DOHH2 (cell line): Measurements from ENCODE around the gene MCMBP.

Experiments
- H3F3A ChIP-seq: fragments of 200-600 bp; sonication (generic), shearing (Covaris generic); 2 replicates; pipeline ENCODE4 v1.6.0; 2016; ENCODE audit warnings: antibody characterized with exemption, mild to moderate bottlenecking; ENCODE audit not compliant: control insufficient read depth, insufficient read depth
- H3K27ac ChIP-seq: fragments of 200-600 bp; sonication (generic); 2 replicates; pipeline ENCODE4 v1.5.1; 2014; ENCODE audit warnings: low read depth, mild to moderate bottlenecking, low read length, moderate library complexity
- H3K27me3 ChIP-seq: fragments of 200-600 bp; sonication (generic); 2 replicates; pipeline ENCODE4 v1.6.1; 2014; ENCODE audit warnings: mild to moderate bottlenecking, low read length, mixed read lengths; ENCODE audit not compliant: control insufficient read depth
- H3K36me3 ChIP-seq: fragments of 200-600 bp; sonication (generic); 2 replicates; pipeline ENCODE4 v1.6.1; 2014; ENCODE audit warnings: mild to moderate bottlenecking, low read length, moderate library complexity, mixed read lengths; ENCODE audit not compliant: control insufficient read depth
- H3K4me1 ChIP-seq: fragments of 200-600 bp; sonication (generic); 2 replicates; pipeline ENCODE4 v1.6.1; 2014; ENCODE audit warnings: mild to moderate bottlenecking, low read length, mixed read lengths; ENCODE audit not compliant: control insufficient read depth
- H3K4me2 ChIP-seq: fragments of 200-600 bp; sonication (generic); 2 replicates; pipeline ENCODE4 v1.6.0; 2014; ENCODE audit warnings: mild to moderate bottlenecking, low read length, moderate library complexity
- H3K4me3 ChIP-seq: fragments of 200-600 bp; sonication (generic); 2 replicates; pipeline ENCODE4 v1.5.1; 2014; ENCODE audit warnings: mild to moderate bottlenecking, low read length, mixed read lengths
- H3K79me2 ChIP-seq: fragments of 200-600 bp; sonication (generic); 2 replicates; pipeline ENCODE4 v1.6.1; 2014; ENCODE audit warnings: mild to moderate bottlenecking, low read length, mixed read lengths; ENCODE audit not compliant: control insufficient read depth
- H3K9me2 ChIP-seq: fragments of 200-600 bp; sonication (generic); replicated peaks from 2 replicates; pipeline ENCODE4 v1.6.1; 2014; ENCODE audit warnings: mild to moderate bottlenecking, low read length, mixed read lengths; ENCODE audit not compliant: control insufficient read depth
- H3K9me3 ChIP-seq: fragments of 200-600 bp; sonication (generic); 2 replicates; pipeline ENCODE4 v1.6.1; 2014; ENCODE audit warnings: antibody characterized with exemption, low read length, mixed read lengths; ENCODE audit not compliant: control insufficient read depth, insufficient read depth
- H4K20me1 ChIP-seq: fragments of 200-600 bp; sonication (generic); 2 replicates; pipeline ENCODE4 v1.6.0; 2014; ENCODE audit warnings: low read depth, mild to moderate bottlenecking, antibody characterized with exemption, low read length, moderate library complexity; ENCODE audit not compliant: control insufficient read depth, insufficient read depth
- CTCF ChIP-seq: fragments of 200-600 bp; sonication (generic); IDR thresholded peaks from one replicate; pipeline ENCODE4 v1.5.1; 2014; ENCODE audit warnings: antibody characterized with exemption, mild to moderate bottlenecking, low read depth, low read length; ENCODE audit not compliant: poor library complexity, severe bottlenecking
- EZH2phosphoT487 ChIP-seq: fragments of 200-600 bp; sonication (generic); IDR thresholded peaks from 2 replicates; pipeline ENCODE4 v1.6.1; 2017; ENCODE audit warnings: borderline replicate concordance, mild to moderate bottlenecking, antibody characterized with exemption, low read length, moderate library complexity, mixed read lengths

MCMBP gene

GRCh38 chr10:119860866-119861607 lies 11.6 kb downstream of the MCMBP start:
- H3K4me1 ChIP-seq: peaks cover 71% of the 10 kb centered on the region
- H3K27ac ChIP-seq: peak overlapping the region; percentile 8; the same call in 1 of the 2 replicates
- peaks cover 64% of the 10 kb centered on the region for H3K36me3 ChIP-seq
- TF ChIP-seq EZH2phosphoT487 (no peak), CTCF (no peak)
- H3K4me3 ChIP-seq: no peak overlapping the region
- peaks cover 91% of the 10 kb centered on the region for H3K79me2 ChIP-seq
- H3K27me3 ChIP-seq: no peaks in the 10 kb centered on the region
- no peaks in the 10 kb centered on the region for H3K9me3 ChIP-seq
- peaks cover 50% of the 10 kb centered on the region for H4K20me1 ChIP-seq
- H3K4me2 ChIP-seq: peak overlapping the region; percentile 34
- no peaks in the 10 kb centered on the region for H3K9me2 ChIP-seq
- peaks cover 41% of the 10 kb centered on the region for H3F3A ChIP-seq

- peaks cover 45% of the 10 kb centered on the region for H4K20me1 ChIP-seq
- H3K4me2 ChIP-seq: peak overlapping the region; percentile 34
- peaks cover 62% of the 10 kb centered on the region for H3K36me3 ChIP-seq
Observed at GRCh38 chr10:119859420-119860258, 13.0 kb downstream of the MCMBP start.

DNA sequence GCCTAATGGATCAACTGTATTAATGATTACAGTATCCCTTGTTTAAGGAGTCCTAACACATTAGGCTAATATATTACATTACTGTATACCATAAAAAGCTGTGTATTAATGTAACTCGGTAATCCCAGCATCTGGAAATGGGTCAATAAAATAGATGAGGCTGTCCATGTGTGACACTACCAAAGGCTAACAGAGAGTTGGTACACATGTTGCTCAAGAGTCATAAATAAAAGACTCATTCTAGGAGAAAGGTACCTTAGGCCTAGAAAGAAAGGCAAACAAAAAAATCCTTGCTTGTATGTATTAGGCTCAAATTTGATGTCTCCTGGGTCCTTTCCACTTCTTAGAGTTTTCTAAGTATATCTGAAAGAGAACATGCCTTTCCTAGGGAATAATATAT lies 14.6 kb downstream of the MCMBP start:
- Histone ChIP-seq H3K36me3 (peaks cover 69% of the 10 kb centered on the region), H3K4me3 (no peak overlapping the region), H3K4me1 (peaks cover 42% of the 10 kb centered on the region), H3K27ac (no peak overlapping the region), H3K79me2 (peaks cover 63% of the 10 kb centered on the region), H3K9me3 (no peaks in the 10 kb centered on the region), H3K9me2 (no peaks in the 10 kb centered on the region), H3K27me3 (no peaks in the 10 kb centered on the region), H3F3A (peaks cover 24% of the 10 kb centered on the region), H4K20me1 (peaks cover 42% of the 10 kb centered on the region), H3K4me2 (no peak overlapping the region)
- TF ChIP-seq CTCF (no peak), EZH2phosphoT487 (no peak)

More at GRCh38 chr10:119859420-119860258, 13.0 kb downstream of the MCMBP start:
- peak overlapping the region; percentile 8 for H3K27ac ChIP-seq
- no peaks in the 10 kb centered on the region for H3K9me3 ChIP-seq
- peaks cover 57% of the 10 kb centered on the region for H3K4me1 ChIP-seq
- TF ChIP-seq EZH2phosphoT487 (no peak), CTCF (peak; percentile 66)
- no peak overlapping the region for H3K4me3 ChIP-seq
- H3K79me2 ChIP-seq: peaks cover 79% of the 10 kb centered on the region
- H3K9me2 ChIP-seq: no peaks in the 10 kb centered on the region
- no peaks in the 10 kb centered on the region for H3K27me3 ChIP-seq
- H3F3A ChIP-seq: peaks cover 34% of the 10 kb centered on the region
